ENCODE results near the gene PLCG2.
"Not testable (repeated sequence)": the region's sequence is repeated elsewhere in the genome, so short reads cannot be mapped to it uniquely, and the experiment has no call there.

The PLCG2 gene

GRCh38 chr16:81754858-81755257 is 24.2 kb upstream of the PLCG2 start:
- DNase-seq (ENCODE audit: low read depth): no peak

GRCh38 chr16:81755915-81756614 is 23.0 kb upstream of the PLCG2 start:
- DNase-seq (ENCODE audit: low read depth): no peak

- DNase-seq (ENCODE audit: low read depth): no peak
These were observed 22.3 kb upstream of the PLCG2 start for GRCh38 chr16:81756615-81757356.

GRCh38 chr16:81758376-81758775 is 20.7 kb upstream of the PLCG2 start:
- no peak for DNase-seq (ENCODE audit: low read depth)

- not testable (repeated sequence) for DNase-seq (ENCODE audit: low read depth)
These were observed 16.8 kb upstream of the PLCG2 start for GRCh38 chr16:81762322-81762721.

- DNase-seq (ENCODE audit: low read depth): no peak
These were observed 13.8 kb upstream of the PLCG2 start for GRCh38 chr16:81765111-81765919.

GRCh38 chr16:81765969-81766368 is 13.1 kb upstream of the PLCG2 start:
- DNase-seq (ENCODE audit: low read depth): no peak

GRCh38 chr16:81767987-81768592 is 11.0 kb upstream of the PLCG2 start:
- no peak for DNase-seq (ENCODE audit: low read depth)

- no peak for DNase-seq (ENCODE audit: low read depth)
These were observed 9.1 kb upstream of the PLCG2 start for GRCh38 chr16:81770008-81770407.

- DNase-seq (ENCODE audit: low read depth): no peak
These were observed 4.7 kb upstream of the PLCG2 start for GRCh38 chr16:81774348-81774747.

- no peak for DNase-seq (ENCODE audit: low read depth)
These were observed 3.5 kb upstream of the PLCG2 start for GRCh38 chr16:81775570-81775969.

GRCh38 chr16:81778231-81778630 is 860 bp upstream of the PLCG2 start:
- no peak for DNase-seq (ENCODE audit: low read depth)

GRCh38 chr16:81779536-81780320 is 637 bp downstream of the PLCG2 start:
- no peak for DNase-seq (ENCODE audit: low read depth)

GRCh38 chr16:81780350-81780749 is 1.3 kb downstream of the PLCG2 start:
- DNase-seq (ENCODE audit: low read depth): no peak

- no peak for DNase-seq (ENCODE audit: low read depth)
These were observed 3.1 kb downstream of the PLCG2 start for GRCh38 chr16:81782236-81782635.

- no peak for DNase-seq (ENCODE audit: low read depth)
These were observed 5.1 kb downstream of the PLCG2 start for GRCh38 chr16:81784072-81784795.

GRCh38 chr16:81785138-81785924 is 6.2 kb downstream of the PLCG2 start:
- DNase-seq (ENCODE audit: low read depth): no peak

- DNase-seq (ENCODE audit: low read depth): no peak
These were observed 7.2 kb downstream of the PLCG2 start for GRCh38 chr16:81786321-81786720.

- no peak for DNase-seq (ENCODE audit: low read depth)
These were observed 7.8 kb downstream of the PLCG2 start for GRCh38 chr16:81786868-81787267.

- DNase-seq (ENCODE audit: low read depth): no peak
These were observed 8.6 kb downstream of the PLCG2 start for GRCh38 chr16:81787659-81788058.

All from T follicular helper cell (primary cell).